Heart left ventricle (tissue), 16 donors: ENCODE results near the gene FASTK. TPM values are rescaled to one million over a fixed set of nuclear protein-coding genes. Genes with fewer than 3 reads are reported as not detected.

ENCODE experiments used
- ATAC-seq, 4 donors: fragments of 200-7000 bp; cut with Tn5 transposase; one replicate each; pipeline ENCODE4 v1.9.1; 2020 to 2022; ENCODE audit warnings: moderate library complexity in 4 of 4, mild to moderate bottlenecking in 3 of 4, moderate number of reproducible peaks in 1 of 4
- DNase-seq, 5 donors: peaks; one replicate each; pipeline ENCODE4 v3.0.0-alpha.2; 2020
- H3K27ac ChIP-seq, 12 donors: fragments of 200-600 bp; sonication (generic) in 4 of 12; one replicate each; pipeline versions ENCODE4 v1.5.0 to v1.8.0; 2016 to 2022; ENCODE audit warnings: mild to moderate bottlenecking in 2 of 12
- H3K27me3 ChIP-seq, 9 donors: fragments of 200-600 bp; sonication (generic) in 2 of 9; one replicate each; pipeline versions ENCODE4 v1.5.1 to v1.8.0; 2016 to 2022; ENCODE audit warnings: mild to moderate bottlenecking in 3 of 9
- H3K36me3 ChIP-seq, 9 donors: fragments of 200-600 bp; sonication (generic) in 2 of 9; one replicate each; pipeline versions ENCODE4 v1.5.0 to v1.8.0; 2018 to 2022; ENCODE audit warnings: mild to moderate bottlenecking in 2 of 9
- H3K4me1 ChIP-seq, 12 donors: fragments of 200-600 bp; sonication (generic) in 4 of 12; one replicate each; pipeline versions ENCODE4 v1.5.0 to v1.8.0; 2016 to 2022; ENCODE audit warnings: mild to moderate bottlenecking in 3 of 12
- H3K4me3 ChIP-seq, 12 donors: fragments of 200-600 bp; sonication (generic) in 4 of 12; one replicate each; pipeline versions ENCODE4 v1.5.0 to v1.8.0; 2017 to 2022; ENCODE audit warnings: mild to moderate bottlenecking in 9 of 12, moderate library complexity in 4 of 12
- H3K9me3 ChIP-seq, 12 donors: fragments of 200-600 bp; sonication (generic) in 4 of 12; one replicate each; pipeline versions ENCODE4 v1.5.0 to v1.8.0; 2016 to 2022; ENCODE audit warnings: mild to moderate bottlenecking in 1 of 12
- POLR2A ChIP-seq, 2 donors: fragments of 450-650 bp; IDR thresholded peaks; one replicate each; pipeline ENCODE4 v1.6.1; 2017; ENCODE audit warnings: antibody characterized with exemption in 2 of 2, mild to moderate bottlenecking in 2 of 2, moderate library complexity in 2 of 2
- WGBS, 4 donors: extraction: QIAGEN DNeasy Blood & Tissue Kit in 2 of 4; methylation state at CpG; one replicate each; pipeline versions ENCODE4 v1.1.5 to v1.1.7; 2013 to 2018; 5-methylcytosine and 5-hydroxymethylcytosine counted together
- intact Hi-C, 10 donors: fragments of 100-400 bp; cut with DNase I; formaldehyde crosslinking; loops; one replicate each; pipeline versions ENCODE4 v1.11.1 to v1.14.2; 2022
- polyA plus RNA-seq, 2 donors: library from polyadenylated mRNA; stranded (reverse); fragments of 200-250 nt; gene quantifications; one replicate each; pipeline ENCODE4 v1.2.3, GENCODE V29; 2013
- total RNA-seq, 9 donors: library from RNA; depleted of rRNA in 2 of 9; stranded (reverse); fragments of >200 nt in 2 of 9; fragmentation: NEBNext Ultra II Directional in 3 of 9; extraction: Animal tissue kit (Norgen Biotek cat#: 25700) in 3 of 9; gene quantifications; one replicate each; pipeline versions ENCODE4 v1.1.0 to v1.2.4, GENCODE V29; 2016 to 2023
- TF ChIP-seq, protein P1 (sequence below), 12 donors: fragments of 200-600 bp; sonication (generic) in 4 of 12; IDR thresholded peaks; one replicate each; pipeline versions ENCODE4 v1.5.0 to v1.8.0; 2018 to 2022; ENCODE audit warnings: antibody characterized with exemption in 12 of 12, mild to moderate bottlenecking in 5 of 12
- donor health status: ischemic (EF 13 %, LVEDD 7.1; RV severe dilation, severe dysfunction).
- donor health status: healthy with polysubstance abuse.
- donor health status: DM: no; HTN: yes; CAD: no.
- donor health status: DM: no; HTN: no; CAD: no.
- donor health status: ischemic (EF 25% LVEDD 6.9; RV normal size, moderate dysfunction).
- donor health status: ischemic (EF 25% LVEDD 5.7; RV mildly dilated, moderate dysfunction).
- donor health status: healthy.
- donor health status: DM: yes; HTN: yes; CAD: no.
- donor health status: ischemic (EF 35%, LVEDD 5.7; RV mildly dilated, moderate dysfunction).
- donor health status: nonischemic (EF 11% LVEDD 7.7; RV severe dilation, severe dysfunction).
- donor health status: DM: yes; HTN: yes; CAD: no.
- donor health status: PGD.
- donor health status: ischemic (EF 29% LVEDD 5.4; RV normal size, mild dysfunction).
- donor health status: nonischemic (EF 23%, LVEDD 6.1; RV moderate dilation, normal function).

FASTK gene
- total and polyA plus RNA-seq, 11 donors = 59.9 to 168 (median 77.7) TPM

DNA sequence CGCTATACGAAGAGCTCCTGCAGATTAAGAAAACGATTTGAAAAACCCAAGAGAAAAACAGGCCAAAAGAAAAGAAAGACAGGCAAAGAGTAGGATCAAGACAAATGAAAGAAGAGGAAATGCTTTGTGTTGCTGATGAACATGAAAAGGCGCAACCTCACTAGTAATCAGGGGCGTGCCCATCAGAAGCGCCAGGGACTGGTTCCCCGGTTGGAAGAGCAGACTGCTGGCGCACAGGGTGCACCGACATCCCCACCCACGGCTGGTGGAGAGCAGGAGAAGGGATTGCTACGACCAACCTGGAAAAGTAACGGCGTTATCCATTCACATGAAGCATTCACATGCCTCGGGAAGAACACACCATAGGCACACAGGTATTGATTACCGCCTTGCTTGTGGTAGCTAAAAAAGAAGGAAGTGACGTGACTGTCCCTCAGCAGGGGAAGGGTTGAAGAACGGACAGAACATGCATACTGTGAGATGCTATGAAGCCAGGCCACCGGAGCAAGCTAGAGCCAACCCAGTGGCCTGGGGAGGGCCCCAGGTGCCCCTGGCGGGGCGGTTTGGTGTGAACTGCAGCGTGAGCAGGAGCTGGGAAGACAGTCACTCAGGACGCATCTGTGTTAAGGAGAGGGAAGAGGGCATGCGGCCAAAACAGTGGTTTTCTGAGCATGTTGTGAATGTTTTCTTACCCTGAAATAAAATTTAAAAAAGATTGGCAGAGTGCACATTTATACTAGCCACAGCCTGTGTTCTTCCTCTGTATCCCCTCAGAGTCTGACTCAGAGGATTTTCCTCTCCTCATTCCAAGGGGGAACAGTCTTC, 24.0 kb upstream of the FASTK start:
- H3K27me3 ChIP-seq = no peaks in the 10 kb centered on the region
- no peak for DNase-seq
- intact Hi-C loops = no loop called here

DNA sequence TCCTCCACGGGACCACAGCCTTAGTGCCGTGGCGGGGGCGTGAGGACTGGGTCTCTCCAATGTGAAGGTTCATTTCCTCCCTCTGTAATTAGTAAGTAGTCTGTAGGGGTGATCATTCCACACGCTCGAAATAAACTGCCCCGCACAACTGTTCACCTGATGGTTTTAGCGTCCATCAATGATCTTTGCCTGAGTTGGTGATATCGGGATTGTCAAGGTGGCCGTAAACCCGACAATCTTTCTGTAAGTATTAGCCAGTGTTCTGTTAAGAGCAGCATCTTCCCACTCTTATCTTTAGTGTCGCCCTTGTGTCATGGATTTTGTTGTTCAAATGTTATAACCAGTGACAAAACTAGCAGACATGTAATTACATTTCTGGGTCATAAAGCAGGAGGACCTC, 23.4 kb upstream of the FASTK start:
- Histone ChIP-seq H3K27me3 (no peaks in the 10 kb centered on the region), H3K27ac (no peak overlapping the region), H3K4me1 (peaks cover 0 to 32% (median 15%) of the 10 kb centered on the region in 12 donors), H3K9me3 (no peaks in the 10 kb centered on the region), H3K36me3 (peaks cover 0 to 8% (median 0%) of the 10 kb centered on the region in 9 donors), H3K4me3 (no peak overlapping the region)
- intact Hi-C loops = no loop called here
- no peak for TF ChIP-seq POLR2A (IDR thresholded peaks at IDR 0.05)
- TF ChIP-seq, protein P1, sequence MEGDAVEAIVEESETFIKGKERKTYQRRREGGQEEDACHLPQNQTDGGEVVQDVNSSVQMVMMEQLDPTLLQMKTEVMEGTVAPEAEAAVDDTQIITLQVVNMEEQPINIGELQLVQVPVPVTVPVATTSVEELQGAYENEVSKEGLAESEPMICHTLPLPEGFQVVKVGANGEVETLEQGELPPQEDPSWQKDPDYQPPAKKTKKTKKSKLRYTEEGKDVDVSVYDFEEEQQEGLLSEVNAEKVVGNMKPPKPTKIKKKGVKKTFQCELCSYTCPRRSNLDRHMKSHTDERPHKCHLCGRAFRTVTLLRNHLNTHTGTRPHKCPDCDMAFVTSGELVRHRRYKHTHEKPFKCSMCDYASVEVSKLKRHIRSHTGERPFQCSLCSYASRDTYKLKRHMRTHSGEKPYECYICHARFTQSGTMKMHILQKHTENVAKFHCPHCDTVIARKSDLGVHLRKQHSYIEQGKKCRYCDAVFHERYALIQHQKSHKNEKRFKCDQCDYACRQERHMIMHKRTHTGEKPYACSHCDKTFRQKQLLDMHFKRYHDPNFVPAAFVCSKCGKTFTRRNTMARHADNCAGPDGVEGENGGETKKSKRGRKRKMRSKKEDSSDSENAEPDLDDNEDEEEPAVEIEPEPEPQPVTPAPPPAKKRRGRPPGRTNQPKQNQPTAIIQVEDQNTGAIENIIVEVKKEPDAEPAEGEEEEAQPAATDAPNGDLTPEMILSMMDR (IDR thresholded peaks at IDR 0.05) = no peak
- WGBS, 4 donors = 83 to 90% (median 88%) methylated on average over 11 to 12 of the region's 12 CpGs
- no peak for ATAC-seq
- no peak for DNase-seq

More for the DNA sequence above, 24.0 kb upstream of the FASTK start:
- H3K4me1 ChIP-seq = peaks cover 0 to 27% (median 12%) of the 10 kb centered on the region in 12 donors
- peaks cover 0 to 8% (median 0%) of the 10 kb centered on the region in 9 donors for H3K36me3 ChIP-seq
- TF ChIP-seq, protein P1 (IDR thresholded peaks at IDR 0.05) = no peak
- TF ChIP-seq POLR2A (IDR thresholded peaks at IDR 0.05) = no peak
- no peak overlapping the region for H3K4me3 ChIP-seq
- WGBS, 4 donors = 78 to 82% (median 81%) methylated on average over 23 of the region's 23 CpGs
- no peak overlapping the region for H3K27ac ChIP-seq
- H3K9me3 ChIP-seq = no peaks in the 10 kb centered on the region
- ATAC-seq = no peak

DNA sequence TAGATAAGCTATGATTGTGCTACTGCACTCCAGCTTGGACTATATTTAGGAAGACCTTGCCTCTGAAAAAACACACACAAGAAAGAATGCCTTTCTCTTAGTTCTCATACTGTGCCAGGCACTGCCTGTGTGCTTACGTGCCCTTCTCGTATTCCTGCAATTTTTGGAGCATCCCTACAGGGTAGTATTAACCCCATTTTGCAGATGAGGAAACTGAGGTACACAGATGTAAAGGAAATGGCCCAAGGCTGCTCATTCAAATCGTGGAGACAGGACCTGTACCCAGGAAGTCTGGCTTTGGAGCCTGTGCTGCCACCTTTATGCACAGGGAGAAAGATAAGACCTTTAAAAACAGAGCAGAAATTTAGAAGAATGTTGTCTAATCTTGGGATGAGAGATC, 22.4 kb upstream of the FASTK start:
- 76 to 85% (median 82%) methylated on average over 3 of the region's 3 CpGs for WGBS, 4 donors
- peaks cover 0 to 8% (median 0%) of the 10 kb centered on the region in 9 donors for H3K36me3 ChIP-seq

More for the DNA sequence above, 22.4 kb upstream of the FASTK start:
- no peaks in the 10 kb centered on the region for H3K9me3 ChIP-seq
- no peak for TF ChIP-seq POLR2A (IDR thresholded peaks at IDR 0.05)
- TF ChIP-seq, protein P1 (IDR thresholded peaks at IDR 0.05) = no peak
- H3K4me3 ChIP-seq = no peak overlapping the region
- no peaks in the 10 kb centered on the region for H3K27me3 ChIP-seq
- intact Hi-C loops = no loop called here
- ATAC-seq (no peak), DNase-seq (no peak)
- no peak overlapping the region for H3K27ac ChIP-seq
- H3K4me1 ChIP-seq = peaks cover 0 to 32% (median 15%) of the 10 kb centered on the region in 12 donors
